H1 (cell line): ENCODE measurements around the gene PIEZO1. TPM values are rescaled to one million over a fixed set of nuclear protein-coding genes. Genes with fewer than 3 reads are reported as not detected.

ENCODE experiments used
- FOSL1 ChIP-seq: IDR thresholded peaks from 2 replicates; pipeline ENCODE4 v1.6.1; 2011; ENCODE audit warnings: mild to moderate bottlenecking, low read depth, low read length, moderate library complexity; ENCODE audit not compliant: insufficient read depth
- GTF2F1 ChIP-seq: IDR thresholded peaks from 2 replicates; pipeline ENCODE4 v1.6.1; 2012; ENCODE audit warnings: low read depth, low read length, improper control_type of control experiment, borderline replicate concordance
- polyA plus RNA-seq, 7 experiments: library from polyadenylated mRNA; depleted of rRNA in 3 of 7; stranded (reverse) in 5 of 7; unstranded in 2 of 7; fragments of >200 nt in 5 of 7; fragments of 200-250 nt in 2 of 7; gene quantifications; 1 replicate in 5 of 7; 2 replicates in 1 of 7; 4 replicates in 1 of 7; pipeline versions ENCODE4 v1.2.1 to v1.2.3, GENCODE V29; 2011 to 2013; ENCODE audit warnings: missing spikeins in 2 of 7, mixed read lengths in 2 of 7
- total RNA-seq: library from RNA; stranded (reverse); fragmentation: NEBNext Ultra II Directional; extraction: Animal tissue kit (Norgen Biotek cat#: 25700); gene quantifications from 2 replicates; pipeline ENCODE4 v1.2.1, GENCODE V29; 2021
- TF ChIP-seq, protein P1 (sequence below), 3 experiments: IDR thresholded peaks; 1 replicate in 2 of 3; 2 replicates in 1 of 3; pipeline versions ENCODE4 v1.5.1 to v1.6.1; 2011; ENCODE audit warnings: low read length in 3 of 3, mild to moderate bottlenecking in 3 of 3, inconsistent platforms in 2 of 3, low read depth in 1 of 3, moderate library complexity in 1 of 3; ENCODE audit not compliant: insufficient read depth in 1 of 3; ENCODE audit errors: control extremely low read depth in 1 of 3

PIEZO1 gene
- total and polyA plus RNA-seq, 2 of the 8 experiments (the other 6 are each of a cell fraction or from before 2014, with no cell fraction given) = 42.3 to 67.5 TPM

DNA sequence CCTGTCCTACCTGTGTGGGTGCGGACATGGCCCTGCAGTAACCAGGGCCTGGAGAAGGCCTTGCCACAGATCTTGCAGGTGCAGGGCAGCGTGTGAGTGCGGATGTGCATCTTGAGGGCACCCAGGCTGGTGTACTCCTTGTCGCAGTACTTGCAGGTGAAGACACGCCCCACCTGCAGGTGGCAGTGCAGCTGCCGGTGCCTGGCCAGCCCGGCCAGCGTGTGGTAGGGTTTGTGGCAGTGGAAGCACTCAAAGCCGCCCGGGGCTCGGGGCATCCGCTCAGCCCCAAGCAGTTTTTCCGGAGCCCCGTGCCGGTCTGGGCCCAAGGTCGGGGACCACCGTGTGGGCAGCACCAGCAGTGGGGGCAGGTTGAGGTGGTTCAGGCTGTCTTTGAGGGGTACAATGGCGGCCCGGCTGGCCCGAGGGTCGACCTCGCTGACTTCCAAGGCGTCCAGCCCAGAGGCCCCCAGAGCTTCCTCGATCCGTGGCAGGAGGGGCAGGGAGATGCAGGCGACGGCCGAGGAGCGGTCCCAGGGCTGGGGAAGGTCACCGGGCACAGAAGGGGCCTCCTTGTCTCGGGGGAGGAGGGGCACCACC lies 103.8 kb downstream of the PIEZO1 start (continued):
- TF ChIP-seq, protein P1, sequence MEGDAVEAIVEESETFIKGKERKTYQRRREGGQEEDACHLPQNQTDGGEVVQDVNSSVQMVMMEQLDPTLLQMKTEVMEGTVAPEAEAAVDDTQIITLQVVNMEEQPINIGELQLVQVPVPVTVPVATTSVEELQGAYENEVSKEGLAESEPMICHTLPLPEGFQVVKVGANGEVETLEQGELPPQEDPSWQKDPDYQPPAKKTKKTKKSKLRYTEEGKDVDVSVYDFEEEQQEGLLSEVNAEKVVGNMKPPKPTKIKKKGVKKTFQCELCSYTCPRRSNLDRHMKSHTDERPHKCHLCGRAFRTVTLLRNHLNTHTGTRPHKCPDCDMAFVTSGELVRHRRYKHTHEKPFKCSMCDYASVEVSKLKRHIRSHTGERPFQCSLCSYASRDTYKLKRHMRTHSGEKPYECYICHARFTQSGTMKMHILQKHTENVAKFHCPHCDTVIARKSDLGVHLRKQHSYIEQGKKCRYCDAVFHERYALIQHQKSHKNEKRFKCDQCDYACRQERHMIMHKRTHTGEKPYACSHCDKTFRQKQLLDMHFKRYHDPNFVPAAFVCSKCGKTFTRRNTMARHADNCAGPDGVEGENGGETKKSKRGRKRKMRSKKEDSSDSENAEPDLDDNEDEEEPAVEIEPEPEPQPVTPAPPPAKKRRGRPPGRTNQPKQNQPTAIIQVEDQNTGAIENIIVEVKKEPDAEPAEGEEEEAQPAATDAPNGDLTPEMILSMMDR (IDR thresholded peaks at IDR 0.05; ENCODE audit: control extremely low read depth in 1 of 3, insufficient read depth in 1 of 3, low read depth in 1 of 3, low read length in 3 of 3) = peak; percentile 77 to 92 (median 88)
- TF ChIP-seq GTF2F1 (no peak), FOSL1 (no peak)
- TF ChIP-seq, all 59 proteins: peak for 4
